B cell (primary cell): Measurements from ENCODE around the gene SMAP1. TPM values are rescaled to one million over a fixed set of nuclear protein-coding genes. Genes with fewer than 3 reads are reported as not detected.

Experiments used
- ATAC-seq: fragments of 200-7000 bp; cut with Tn5 transposase; one replicate; pipeline ENCODE4 v1.10.0; 2021; ENCODE audit warnings: low read depth, mild to moderate bottlenecking, moderate number of reproducible peaks, moderate library complexity
- CTCF ChIA-PET: fragments of 350-600 bp; sonication (Branson Sonifier 250); formaldehyde crosslinking; loops from one replicate; lab custom pipeline; 2021; ENCODE audit warnings: antibody characterized with exemption, inconsistent platforms; lab: Charles Lee
- POLR2A ChIA-PET: fragments of 350-600 bp; sonication (Branson Sonifier 250); formaldehyde crosslinking; loops from one replicate; lab custom pipeline; 2021; ENCODE audit warnings: antibody characterized with exemption; lab: Charles Lee
- DNase-seq: peaks from one replicate; pipeline ENCODE4 v3.0.0; 2013
- H2AFZ ChIP-seq: 2 replicates; pipeline ENCODE4 v1.6.1; 2012; ENCODE audit warnings: mild to moderate bottlenecking, low read depth, low read length; ENCODE audit not compliant: insufficient read depth, poor library complexity, severe bottlenecking
- H3K27ac ChIP-seq, 2 donors: 1 replicate in 1 of 2; 2 replicates in 1 of 2; pipeline ENCODE4 v1.5.1; 2012 to 2013; ENCODE audit warnings: low read length in 2 of 2, mild to moderate bottlenecking in 2 of 2, moderate library complexity in 1 of 2
- H3K27me3 ChIP-seq, 4 experiments: fragments of 200-600 bp in 1 of 4; sonication (generic) in 1 of 4; replicated peaks in 1 of 4; 1 replicate in 2 of 4; 2 replicates in 2 of 4; pipeline versions ENCODE4 v1.6.1 to v1.7.0; 2013 to 2016; ENCODE audit warnings: low read length in 3 of 4, mild to moderate bottlenecking in 2 of 4, mixed read lengths in 1 of 4, moderate library complexity in 1 of 4; ENCODE audit not compliant: insufficient read depth in 4 of 4, control insufficient read depth in 3 of 4; ENCODE audit errors: control extremely low read depth in 1 of 4
- H3K36me3 ChIP-seq, 2 experiments: replicated peaks in 1 of 2; 1 replicate in 1 of 2; 2 replicates in 1 of 2; pipeline versions ENCODE4 v1.6.1 to v1.7.1; 2013; ENCODE audit warnings: low read length in 1 of 2; ENCODE audit not compliant: insufficient read depth in 2 of 2, control insufficient read depth in 1 of 2; ENCODE audit errors: control extremely low read depth in 1 of 2, extremely low read depth in 1 of 2
- H3K4me1 ChIP-seq, 2 donors: fragments of 200-600 bp in 1 of 2; sonication (generic) in 1 of 2; 1 replicate in 1 of 2; 2 replicates in 1 of 2; pipeline versions ENCODE4 v1.5.1 to v1.6.1; 2013 to 2017; ENCODE audit warnings: low read length in 2 of 2; ENCODE audit not compliant: control insufficient read depth in 2 of 2, insufficient read depth in 2 of 2
- H3K4me2 ChIP-seq: replicated peaks from 2 replicates; pipeline ENCODE3; 2012; ENCODE audit warnings: mild to moderate bottlenecking, low read depth, low read length; ENCODE audit not compliant: poor library complexity, severe bottlenecking
- H3K4me3 ChIP-seq, 5 experiments: fragments of 200-600 bp in 1 of 5; sonication (generic) in 1 of 5; 1 replicate in 3 of 5; 2 replicates in 2 of 5; pipeline versions ENCODE4 v1.5.1 to v1.7.0; 2011 to 2016; ENCODE audit warnings: low read length in 4 of 5, mild to moderate bottlenecking in 4 of 5, low read depth in 2 of 5, control low read depth in 1 of 5, moderate library complexity in 1 of 5; ENCODE audit not compliant: insufficient read depth in 1 of 5; ENCODE audit errors: control extremely low read depth in 1 of 5, extremely low read depth in 1 of 5
- H3K79me2 ChIP-seq: fragments of 200-600 bp; sonication (generic); one replicate; pipeline ENCODE4 v1.6.0; 2016; ENCODE audit warnings: low read length; ENCODE audit not compliant: control insufficient read depth, insufficient read depth
- H3K9ac ChIP-seq: fragments of 200-600 bp; sonication (generic); 2 replicates; pipeline ENCODE4 v1.6.1; 2017; ENCODE audit warnings: mild to moderate bottlenecking, low read length, moderate library complexity
- H3K9me3 ChIP-seq, 3 donors: one replicate each; pipeline versions ENCODE4 v1.6.1 to v1.7.1; 2013; ENCODE audit warnings: low read length in 2 of 3; ENCODE audit not compliant: control insufficient read depth in 2 of 3, insufficient read depth in 1 of 3; ENCODE audit errors: control extremely low read depth in 1 of 3
- H4K20me1 ChIP-seq: 2 replicates; pipeline ENCODE4 v1.6.0; 2012; ENCODE audit warnings: mild to moderate bottlenecking, low read length; ENCODE audit not compliant: insufficient read depth, control insufficient read depth, poor library complexity, severe bottlenecking
- H3K27ac Mint-ChIP-seq: one replicate; pipeline ENCODE4 v1.8.0; 2021; ENCODE audit warnings: mixed read lengths
- H3K27me3 Mint-ChIP-seq: one replicate; pipeline ENCODE4 v1.8.0; 2021; ENCODE audit warnings: mixed read lengths
- H3K4me1 Mint-ChIP-seq: one replicate; pipeline ENCODE4 v1.8.0; 2021; ENCODE audit warnings: mixed read lengths
- H3K4me3 Mint-ChIP-seq: one replicate; pipeline ENCODE4 v1.8.0; 2021; ENCODE audit warnings: mixed read lengths
- H3K9me3 Mint-ChIP-seq: one replicate; pipeline ENCODE4 v1.8.0; 2022; ENCODE audit warnings: mixed read lengths; ENCODE audit not compliant: insufficient read depth
- EZH2 ChIP-seq: IDR thresholded peaks from 2 replicates; pipeline ENCODE4 v1.6.1; 2012; ENCODE audit warnings: borderline replicate concordance, low read depth, mild to moderate bottlenecking, moderate library complexity, low read length; ENCODE audit not compliant: insufficient read depth, poor library complexity, severe bottlenecking
- WGBS: methylation state at CpG from one replicate; pipeline ENCODE4 v1.1.5; 2013; ENCODE audit warnings: missing lambda C conversion rate; ENCODE audit not compliant: insufficient coverage; 5-methylcytosine and 5-hydroxymethylcytosine counted together
- intact Hi-C: fragments of 100-400 bp; cut with micrococcal nuclease; formaldehyde crosslinking; loops from one replicate; pipeline ENCODE4 v1.10.0; 2022
- polyA plus RNA-seq: library from polyadenylated mRNA; depleted of rRNA; stranded (reverse); fragments of >200 nt; gene quantifications from 2 replicates; pipeline ENCODE4 v1.2.3, GENCODE V29; 2012
- total RNA-seq, 2 donors: library from RNA; stranded (reverse); fragments of 120-200 nt in 1 of 2; gene quantifications; 1 replicate in 1 of 2; 2 replicates in 1 of 2; pipeline versions ENCODE4 v1.2.3 to v1.2.4, GENCODE V29; 2013 to 2022
- TF ChIP-seq, protein P1 (sequence below): fragments of 200-600 bp; IDR thresholded peaks from one replicate; pipeline ENCODE4 v1.8.0; 2022; ENCODE audit warnings: antibody characterized with exemption, mild to moderate bottlenecking

Gene SMAP1
- total and polyA plus RNA-seq, 2 donors (not counting 1 experiment from before 2014, with no cell fraction given), result 11.0 to 21.7 TPM

DNA sequence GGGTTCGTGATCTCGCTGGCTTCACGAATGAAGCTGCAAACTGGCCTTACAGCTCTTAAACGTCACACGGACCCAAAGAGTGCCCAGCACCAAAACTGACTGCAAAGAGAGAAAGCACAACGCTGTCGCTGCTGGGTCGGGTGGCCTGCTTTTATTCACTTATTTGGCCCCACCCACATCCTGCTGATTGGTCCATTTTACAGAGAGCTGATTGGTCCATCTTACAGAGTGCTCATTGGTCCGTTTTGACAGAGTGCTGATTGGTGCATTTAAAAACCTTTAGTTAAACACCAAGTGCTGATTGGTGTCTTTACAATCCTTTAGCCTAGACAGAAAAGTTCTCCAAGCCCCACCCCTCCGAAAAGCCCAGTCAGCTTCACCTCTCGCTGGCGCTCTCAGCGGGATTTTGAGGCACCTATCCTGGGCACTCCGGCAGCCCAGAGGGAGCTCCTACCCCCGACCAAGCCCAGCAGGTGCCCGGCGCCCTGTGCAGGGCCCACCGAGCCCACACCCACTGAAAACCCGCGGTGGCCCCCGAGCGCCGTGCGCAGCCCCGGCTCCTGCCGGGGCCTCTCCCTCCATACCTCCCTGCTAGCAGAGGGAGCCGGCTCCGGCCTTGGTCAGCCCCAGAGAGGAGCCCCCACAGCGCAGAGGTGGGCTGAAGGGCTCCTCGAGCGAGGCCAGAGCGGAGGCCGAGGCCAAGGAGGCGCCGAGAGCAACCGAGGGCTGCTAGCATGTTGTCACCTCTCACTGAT is 40.0 kb upstream of the SMAP1 start:
- Mint-ChIP-seq H3K27me3 (peaks cover 11% of the 10 kb centered on the region), H3K4me3 (no peak overlapping the region), H3K9me3 (no peaks in the 10 kb centered on the region), H3K4me1 (no peaks in the 10 kb centered on the region), H3K27ac (no peak overlapping the region)
- 97% methylated on average over 30 of the region's 36 CpGs for WGBS
- DNase-seq (no peak), ATAC-seq (no peak)
- Histone ChIP-seq H3K9ac (no peak overlapping the region), H3K4me2 (no peak overlapping the region), H3K4me1 (no peaks in the 10 kb centered on the region), H3K27ac (no peak overlapping the region), H3K9me3 (peaks cover 0 to 8% (median 0%) of the 10 kb centered on the region in 3 donors), H3K79me2 (no peaks in the 10 kb centered on the region), H3K4me3 (no peak overlapping the region), H3K36me3 (no peaks in the 10 kb centered on the region), H3K27me3 (no peaks in the 10 kb centered on the region), H4K20me1 (no peaks in the 10 kb centered on the region), H2AFZ (no peak overlapping the region)
- TF ChIP-seq EZH2, result no peak
- TF ChIP-seq, protein P1, sequence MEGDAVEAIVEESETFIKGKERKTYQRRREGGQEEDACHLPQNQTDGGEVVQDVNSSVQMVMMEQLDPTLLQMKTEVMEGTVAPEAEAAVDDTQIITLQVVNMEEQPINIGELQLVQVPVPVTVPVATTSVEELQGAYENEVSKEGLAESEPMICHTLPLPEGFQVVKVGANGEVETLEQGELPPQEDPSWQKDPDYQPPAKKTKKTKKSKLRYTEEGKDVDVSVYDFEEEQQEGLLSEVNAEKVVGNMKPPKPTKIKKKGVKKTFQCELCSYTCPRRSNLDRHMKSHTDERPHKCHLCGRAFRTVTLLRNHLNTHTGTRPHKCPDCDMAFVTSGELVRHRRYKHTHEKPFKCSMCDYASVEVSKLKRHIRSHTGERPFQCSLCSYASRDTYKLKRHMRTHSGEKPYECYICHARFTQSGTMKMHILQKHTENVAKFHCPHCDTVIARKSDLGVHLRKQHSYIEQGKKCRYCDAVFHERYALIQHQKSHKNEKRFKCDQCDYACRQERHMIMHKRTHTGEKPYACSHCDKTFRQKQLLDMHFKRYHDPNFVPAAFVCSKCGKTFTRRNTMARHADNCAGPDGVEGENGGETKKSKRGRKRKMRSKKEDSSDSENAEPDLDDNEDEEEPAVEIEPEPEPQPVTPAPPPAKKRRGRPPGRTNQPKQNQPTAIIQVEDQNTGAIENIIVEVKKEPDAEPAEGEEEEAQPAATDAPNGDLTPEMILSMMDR, result no peak
- POLR2A ChIA-PET, result no interaction called here
- intact Hi-C loops, result no loop called here
- CTCF ChIA-PET, result no interaction called here

DNA sequence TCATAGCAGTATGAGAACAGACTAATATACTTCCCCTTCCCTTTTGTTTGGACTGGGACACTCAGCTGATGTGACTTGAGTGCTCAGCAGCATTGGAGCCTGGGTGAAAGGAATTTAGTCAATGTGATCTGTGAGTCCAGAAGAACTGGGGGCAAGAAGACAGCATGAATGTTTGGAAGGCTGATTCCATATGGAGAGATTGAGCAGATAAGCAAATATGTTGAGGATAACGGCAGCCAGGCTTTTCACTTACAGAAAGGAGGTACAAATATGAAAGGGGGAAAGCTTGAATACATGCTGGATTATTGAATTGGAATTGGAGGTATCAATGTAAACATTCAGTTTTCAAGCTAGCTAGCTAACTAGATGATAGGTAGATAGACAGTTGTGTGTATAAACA is 37.8 kb upstream of the SMAP1 start:
- CTCF ChIA-PET, result interaction anchor here (1.2 kb wide), 1 partner anchor 11 kb away, joined by 3 read pairs; no protein-coding TSS in a partner anchor
- H3K9ac ChIP-seq, result no peak overlapping the region
- Mint-ChIP-seq H3K4me3 (no peak overlapping the region), H3K27ac (no peak overlapping the region), H3K9me3 (no peaks in the 10 kb centered on the region), H3K4me1 (no peaks in the 10 kb centered on the region), H3K27me3 (peaks cover 14% of the 10 kb centered on the region)
- TF ChIP-seq, protein P1, result no peak
- TF ChIP-seq EZH2, result no peak
- WGBS, result 88% methylated on average over 1 of the region's 1 CpG
- no peaks in the 10 kb centered on the region for H3K4me1 ChIP-seq
- no peaks in the 10 kb centered on the region for H3K27me3 ChIP-seq
- H3K27ac ChIP-seq, result no peak overlapping the region
- intact Hi-C loops, result no loop called here
- no peak overlapping the region for H2AFZ ChIP-seq
- no peaks in the 10 kb centered on the region for H4K20me1 ChIP-seq
- no peaks in the 10 kb centered on the region for H3K79me2 ChIP-seq
- no peak for ATAC-seq
- no peak overlapping the region for H3K4me2 ChIP-seq
- no peak for DNase-seq
- H3K36me3 ChIP-seq, result no peaks in the 10 kb centered on the region
- POLR2A ChIA-PET, result no interaction called here
- no peak overlapping the region for H3K4me3 ChIP-seq
- peaks cover 0 to 8% (median 0%) of the 10 kb centered on the region in 3 donors for H3K9me3 ChIP-seq
